ENCODE data around the gene RTP3. TPM values are rescaled to one million over a fixed set of nuclear protein-coding genes. Genes with fewer than 3 reads are reported as not detected.

RTP3 gene
- total and polyA plus RNA-seq, 2 of the 8 experiments (the other 6 are each of a cell fraction or from before 2014, with no cell fraction given) = 0.08 TPM; not detected in 1

- TF ChIP-seq CTCF (IDR thresholded peaks at IDR 0.05; ENCODE audit: control extremely low read depth in 1 of 3, insufficient read depth in 1 of 3, low read depth in 1 of 3, low read length in 3 of 3) = peak in 1 of 3 experiments; percentile 9; a peak in 1 of 4 replicates
- no peak for TF ChIP-seq MAX (IDR thresholded peaks at IDR 0.05)
- TF ChIP-seq SUZ12 (IDR thresholded peaks at IDR 0.05; ENCODE audit: low read length) = peak; percentile 31; the same call in 1 of the 2 replicates
- TF ChIP-seq SIN3A (conservative IDR thresholded peaks at IDR 0.05 in 1 of 2, IDR thresholded peaks at IDR 0.05 in 1 of 2; ENCODE audit: low read depth in 1 of 2, low read length in 2 of 2) = no peak
- TF ChIP-seq EZH2 (IDR thresholded peaks at IDR 0.05; ENCODE audit: low read depth, low read length, severe bottlenecking) = peak; percentile 42
Measured at GRCh38 chr3:46464326-46465195, 33.2 kb upstream of the RTP3 start, which contains the start of gene LTF (continued).
